Measurements from ENCODE around the gene CSMD2.

DNA sequence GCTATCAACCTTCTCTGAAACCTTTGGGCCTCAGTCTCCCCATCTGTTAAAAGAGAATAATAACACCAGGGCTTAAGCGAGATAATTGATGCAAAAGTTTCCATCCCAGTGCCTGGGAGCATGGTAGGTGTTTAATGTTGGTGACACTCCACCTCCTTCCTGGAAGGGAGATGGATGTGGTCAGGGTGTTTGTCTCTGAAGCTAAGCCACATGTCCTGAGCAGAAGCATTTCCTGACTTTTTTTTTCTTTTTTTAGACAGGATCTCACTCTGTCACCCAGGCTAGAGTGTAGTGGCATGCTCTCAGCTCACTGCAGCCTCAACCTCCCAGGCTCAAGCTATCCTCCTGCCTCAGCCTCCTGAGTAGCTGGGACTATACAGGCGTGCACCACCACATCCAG lies 373.8 kb downstream of the CSMD2 start:
- TF ChIP-seq, protein P1, sequence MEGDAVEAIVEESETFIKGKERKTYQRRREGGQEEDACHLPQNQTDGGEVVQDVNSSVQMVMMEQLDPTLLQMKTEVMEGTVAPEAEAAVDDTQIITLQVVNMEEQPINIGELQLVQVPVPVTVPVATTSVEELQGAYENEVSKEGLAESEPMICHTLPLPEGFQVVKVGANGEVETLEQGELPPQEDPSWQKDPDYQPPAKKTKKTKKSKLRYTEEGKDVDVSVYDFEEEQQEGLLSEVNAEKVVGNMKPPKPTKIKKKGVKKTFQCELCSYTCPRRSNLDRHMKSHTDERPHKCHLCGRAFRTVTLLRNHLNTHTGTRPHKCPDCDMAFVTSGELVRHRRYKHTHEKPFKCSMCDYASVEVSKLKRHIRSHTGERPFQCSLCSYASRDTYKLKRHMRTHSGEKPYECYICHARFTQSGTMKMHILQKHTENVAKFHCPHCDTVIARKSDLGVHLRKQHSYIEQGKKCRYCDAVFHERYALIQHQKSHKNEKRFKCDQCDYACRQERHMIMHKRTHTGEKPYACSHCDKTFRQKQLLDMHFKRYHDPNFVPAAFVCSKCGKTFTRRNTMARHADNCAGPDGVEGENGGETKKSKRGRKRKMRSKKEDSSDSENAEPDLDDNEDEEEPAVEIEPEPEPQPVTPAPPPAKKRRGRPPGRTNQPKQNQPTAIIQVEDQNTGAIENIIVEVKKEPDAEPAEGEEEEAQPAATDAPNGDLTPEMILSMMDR (IDR thresholded peaks at IDR 0.05 in 2 of 3, conservative IDR thresholded peaks at IDR 0.05 in 1 of 3; ENCODE audit: borderline replicate concordance in 1 of 3, insufficient read depth in 1 of 3, low read depth in 2 of 3, low read length in 2 of 3) = no peak
- TF ChIP-seq POLR2A (IDR thresholded peaks at IDR 0.05; ENCODE audit: borderline replicate concordance, extremely low read depth, insufficient read depth, insufficient read length) (no peak), EZH2 (IDR thresholded peaks at IDR 0.05) (no peak), ZNF274 (IDR thresholded peaks at IDR 0.05; ENCODE audit: low read depth, low read length) (no peak), EZH2phosphoT487 (IDR thresholded peaks at IDR 0.05; ENCODE audit: borderline replicate concordance) (no peak)
- TF ChIP-seq, protein P2, sequence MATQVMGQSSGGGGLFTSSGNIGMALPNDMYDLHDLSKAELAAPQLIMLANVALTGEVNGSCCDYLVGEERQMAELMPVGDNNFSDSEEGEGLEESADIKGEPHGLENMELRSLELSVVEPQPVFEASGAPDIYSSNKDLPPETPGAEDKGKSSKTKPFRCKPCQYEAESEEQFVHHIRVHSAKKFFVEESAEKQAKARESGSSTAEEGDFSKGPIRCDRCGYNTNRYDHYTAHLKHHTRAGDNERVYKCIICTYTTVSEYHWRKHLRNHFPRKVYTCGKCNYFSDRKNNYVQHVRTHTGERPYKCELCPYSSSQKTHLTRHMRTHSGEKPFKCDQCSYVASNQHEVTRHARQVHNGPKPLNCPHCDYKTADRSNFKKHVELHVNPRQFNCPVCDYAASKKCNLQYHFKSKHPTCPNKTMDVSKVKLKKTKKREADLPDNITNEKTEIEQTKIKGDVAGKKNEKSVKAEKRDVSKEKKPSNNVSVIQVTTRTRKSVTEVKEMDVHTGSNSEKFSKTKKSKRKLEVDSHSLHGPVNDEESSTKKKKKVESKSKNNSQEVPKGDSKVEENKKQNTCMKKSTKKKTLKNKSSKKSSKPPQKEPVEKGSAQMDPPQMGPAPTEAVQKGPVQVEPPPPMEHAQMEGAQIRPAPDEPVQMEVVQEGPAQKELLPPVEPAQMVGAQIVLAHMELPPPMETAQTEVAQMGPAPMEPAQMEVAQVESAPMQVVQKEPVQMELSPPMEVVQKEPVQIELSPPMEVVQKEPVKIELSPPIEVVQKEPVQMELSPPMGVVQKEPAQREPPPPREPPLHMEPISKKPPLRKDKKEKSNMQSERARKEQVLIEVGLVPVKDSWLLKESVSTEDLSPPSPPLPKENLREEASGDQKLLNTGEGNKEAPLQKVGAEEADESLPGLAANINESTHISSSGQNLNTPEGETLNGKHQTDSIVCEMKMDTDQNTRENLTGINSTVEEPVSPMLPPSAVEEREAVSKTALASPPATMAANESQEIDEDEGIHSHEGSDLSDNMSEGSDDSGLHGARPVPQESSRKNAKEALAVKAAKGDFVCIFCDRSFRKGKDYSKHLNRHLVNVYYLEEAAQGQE (IDR thresholded peaks at IDR 0.05; ENCODE audit: low read depth) = no peak
